Cerebellar cortex (tissue), 1 donor: ENCODE results near the gene NECTIN2.
"Not testable (repeated sequence)": the region's sequence is repeated elsewhere in the genome, so short reads cannot be mapped to it uniquely, and the experiment has no call there.

ENCODE experiments used
- DNase-seq: peaks from one replicate; pipeline ENCODE4 v3.0.0-alpha.2; 2015; ENCODE audit warnings: low spot score

The NECTIN2 gene

GRCh38 chr19:44884566-44884965 lies 38.5 kb downstream of the NECTIN2 start:
- DNase-seq = no peak

- no peak for DNase-seq
Measured at GRCh38 chr19:44886141-44886540, 40.0 kb downstream of the NECTIN2 start.

- no peak for DNase-seq
Measured at GRCh38 chr19:44887648-44888047, 41.6 kb downstream of the NECTIN2 start.

- not testable (repeated sequence) for DNase-seq
Measured at GRCh38 chr19:44888335-44888734, 42.2 kb downstream of the NECTIN2 start.

GRCh38 chr19:44889830-44890365 lies 43.8 kb downstream of the NECTIN2 start:
- DNase-seq = no peak

GRCh38 chr19:44890366-44891015 lies 44.4 kb downstream of the NECTIN2 start:
- peak; percentile 100 for DNase-seq

- no peak for DNase-seq
Measured at GRCh38 chr19:44891016-44891882, 45.2 kb downstream of the NECTIN2 start, which contains the start of gene TOMM40. Gene TOMM40, plus strand, starts transcription at chr19:44891254. Its CDS starts 162 bp downstream, at chr19:44891416.

GRCh38 chr19:44892932-44893331 lies 46.8 kb downstream of the NECTIN2 start:
- DNase-seq = no peak

- no peak for DNase-seq
Measured at GRCh38 chr19:44893332-44894051, 47.4 kb downstream of the NECTIN2 start.

- no peak for DNase-seq
Measured at GRCh38 chr19:44894052-44894400, 47.9 kb downstream of the NECTIN2 start.

GRCh38 chr19:44894946-44895345 lies 48.8 kb downstream of the NECTIN2 start:
- DNase-seq = no peak

- no peak for DNase-seq
Measured at GRCh38 chr19:44897835-44898234, 51.7 kb downstream of the NECTIN2 start.

GRCh38 chr19:44900328-44901244 lies 54.5 kb downstream of the NECTIN2 start:
- no peak for DNase-seq

GRCh38 chr19:44903216-44903601 lies 57.1 kb downstream of the NECTIN2 start:
- no peak for DNase-seq

GRCh38 chr19:44903602-44904425 lies 57.7 kb downstream of the NECTIN2 start:
- peak; percentile 73 for DNase-seq

GRCh38 chr19:44904426-44904994 lies 58.4 kb downstream of the NECTIN2 start:
- DNase-seq = peak; percentile 24

- peak; percentile 80 for DNase-seq
Measured at GRCh38 chr19:44905437-44906160, 59.5 kb downstream of the NECTIN2 start, which contains the start of gene APOE. Gene APOE, plus strand, starts transcription at chr19:44905796. Its CDS starts 829 bp downstream, at chr19:44906625.

- no peak for DNase-seq
Measured at GRCh38 chr19:44907613-44908012, 61.5 kb downstream of the NECTIN2 start.
